ENCODE results near the gene NRDC.

- TF ChIP-seq, protein P1, sequence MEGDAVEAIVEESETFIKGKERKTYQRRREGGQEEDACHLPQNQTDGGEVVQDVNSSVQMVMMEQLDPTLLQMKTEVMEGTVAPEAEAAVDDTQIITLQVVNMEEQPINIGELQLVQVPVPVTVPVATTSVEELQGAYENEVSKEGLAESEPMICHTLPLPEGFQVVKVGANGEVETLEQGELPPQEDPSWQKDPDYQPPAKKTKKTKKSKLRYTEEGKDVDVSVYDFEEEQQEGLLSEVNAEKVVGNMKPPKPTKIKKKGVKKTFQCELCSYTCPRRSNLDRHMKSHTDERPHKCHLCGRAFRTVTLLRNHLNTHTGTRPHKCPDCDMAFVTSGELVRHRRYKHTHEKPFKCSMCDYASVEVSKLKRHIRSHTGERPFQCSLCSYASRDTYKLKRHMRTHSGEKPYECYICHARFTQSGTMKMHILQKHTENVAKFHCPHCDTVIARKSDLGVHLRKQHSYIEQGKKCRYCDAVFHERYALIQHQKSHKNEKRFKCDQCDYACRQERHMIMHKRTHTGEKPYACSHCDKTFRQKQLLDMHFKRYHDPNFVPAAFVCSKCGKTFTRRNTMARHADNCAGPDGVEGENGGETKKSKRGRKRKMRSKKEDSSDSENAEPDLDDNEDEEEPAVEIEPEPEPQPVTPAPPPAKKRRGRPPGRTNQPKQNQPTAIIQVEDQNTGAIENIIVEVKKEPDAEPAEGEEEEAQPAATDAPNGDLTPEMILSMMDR (IDR thresholded peaks at IDR 0.05), result no peak
- TF ChIP-seq POLR2A (IDR thresholded peaks at IDR 0.05), result no peak
- no peak for TF ChIP-seq EP300 (IDR thresholded peaks at IDR 0.05)
These were observed 102.1 kb downstream of the NRDC start for GRCh38 chr1:51776408-51776807.
